ENCODE results near the gene DPEP3.
"Not testable (repeated sequence)": the region's sequence is repeated elsewhere in the genome, so short reads cannot be mapped to it uniquely, and the experiment has no call there.

Gene DPEP3

GRCh38 chr16:67993207-67994039, 13.1 kb upstream of the DPEP3 start:
- peak; percentile 90 for DNase-seq

- DNase-seq = no peak
Observed at GRCh38 chr16:67992661-67993206, 12.4 kb upstream of the DPEP3 start.

GRCh38 chr16:67990018-67990386, 9.7 kb upstream of the DPEP3 start:
- no peak for DNase-seq

- no peak for DNase-seq
Observed at GRCh38 chr16:67989322-67990017, 9.2 kb upstream of the DPEP3 start.

- DNase-seq = no peak
Observed at GRCh38 chr16:67988675-67989074, 8.4 kb upstream of the DPEP3 start.

GRCh38 chr16:67987460-67988160, 7.3 kb upstream of the DPEP3 start:
- DNase-seq = no peak

GRCh38 chr16:67986949-67987348, 6.7 kb upstream of the DPEP3 start:
- DNase-seq = no peak

GRCh38 chr16:67982011-67982696, 1.9 kb upstream of the DPEP3 start:
- DNase-seq = no peak

GRCh38 chr16:67977469-67978227, 2.7 kb downstream of the DPEP3 start:
- no peak for DNase-seq

- DNase-seq = no peak
Observed at GRCh38 chr16:67977005-67977404, 3.3 kb downstream of the DPEP3 start.

- DNase-seq = no peak
Observed at GRCh38 chr16:67976205-67976604, 4.1 kb downstream of the DPEP3 start.

- DNase-seq = no peak
Observed at GRCh38 chr16:67975321-67976105, 4.8 kb downstream of the DPEP3 start.

GRCh38 chr16:67972285-67972684, 8.0 kb downstream of the DPEP3 start:
- DNase-seq = not testable (repeated sequence)

- no peak for DNase-seq
Observed at GRCh38 chr16:67971111-67971510, 9.2 kb downstream of the DPEP3 start.

- DNase-seq = no peak
Observed at GRCh38 chr16:67969254-67970039, 10.9 kb downstream of the DPEP3 start.

- peak; percentile 92 for DNase-seq
Observed at GRCh38 chr16:67968400-67969253, 11.7 kb downstream of the DPEP3 start, which contains the start of gene SLC12A4. Gene SLC12A4 (minus strand): TSS chr16:67968637. CDS start chr16:67968553, 84 bp downstream.

GRCh38 chr16:67967958-67968399, 12.3 kb downstream of the DPEP3 start:
- DNase-seq = peak; percentile 60

- peak; percentile 34 for DNase-seq
Observed at GRCh38 chr16:67967183-67967957, 12.9 kb downstream of the DPEP3 start.

Measured in activated CD4-positive, alpha-beta T cell treated with anti-CD3 and anti-CD28 coated beads for 48 hours (primary cell).